ENCODE data around the gene ZNF331.
"Not testable (repeated sequence)": the region's sequence is repeated elsewhere in the genome, so short reads cannot be mapped to it uniquely, and the experiment has no call there.

The ZNF331 gene

DNA sequence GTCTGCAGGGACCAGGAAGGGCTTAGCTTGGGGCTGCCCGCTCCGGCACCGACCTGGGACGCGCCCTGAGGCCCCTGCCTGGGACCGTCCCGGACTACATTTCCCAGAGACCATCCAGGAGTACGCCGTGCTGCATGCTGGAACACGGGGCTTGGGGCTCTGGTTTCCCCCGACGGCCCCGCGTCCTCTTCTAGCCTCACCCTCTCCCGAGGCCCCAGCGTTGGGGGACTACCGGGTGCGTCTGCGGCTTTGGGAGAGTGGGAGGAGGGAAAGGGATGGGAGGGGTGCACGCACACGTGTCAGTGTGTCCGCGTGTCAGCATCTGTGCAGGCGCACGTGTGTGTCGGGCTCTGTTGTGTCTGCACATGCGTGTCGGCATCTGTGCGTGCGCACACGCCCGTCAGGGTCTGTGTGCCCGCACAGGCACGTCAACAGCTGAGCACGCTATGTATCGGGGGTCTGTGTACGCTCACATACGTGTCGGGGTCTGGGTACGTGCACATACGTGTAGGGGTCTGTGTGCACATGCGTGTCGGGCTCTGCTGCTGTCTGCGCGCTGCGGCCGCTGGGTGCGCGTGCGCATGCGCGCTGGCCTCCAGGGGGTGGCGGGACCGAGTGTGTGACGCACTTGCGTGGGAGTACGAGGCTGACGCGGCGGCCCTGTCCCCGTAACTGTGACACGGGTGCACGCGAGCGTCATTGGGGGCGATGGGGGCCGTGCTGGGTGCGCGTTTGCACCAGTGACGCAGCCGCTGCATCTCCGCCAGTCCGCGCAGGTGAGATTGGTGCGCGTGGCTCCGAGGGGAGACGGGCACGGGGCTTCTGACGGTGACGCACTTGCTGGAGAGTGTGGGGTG lies at the start of gene ZNF331:
ZNF331 (plus strand) TSS at position 625 of the 857 bp plus-strand sequence. CDS start 31,232 bp downstream, outside the sequence.
- peak; percentile 82 for DNase-seq

DNA sequence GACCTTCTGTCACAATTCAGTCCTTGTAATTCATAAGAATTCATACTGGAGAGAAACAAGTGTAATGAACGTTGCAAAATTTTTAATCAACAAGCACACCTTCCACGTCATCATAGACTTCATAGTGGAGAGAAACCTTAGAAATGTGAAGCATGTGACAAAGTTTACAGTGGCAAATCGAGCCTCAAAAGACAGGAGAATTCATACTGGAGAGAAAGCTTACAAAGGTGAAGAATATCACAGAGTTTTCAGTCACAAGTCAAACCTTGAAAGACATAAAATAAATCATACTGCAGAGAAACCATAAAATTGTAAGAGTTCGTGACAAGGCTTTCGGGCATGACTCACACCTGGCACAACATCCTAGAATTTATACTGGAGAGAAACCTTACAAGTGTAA lies 45.8 kb upstream of the ZNF331 start:
- no peak for DNase-seq

DNA sequence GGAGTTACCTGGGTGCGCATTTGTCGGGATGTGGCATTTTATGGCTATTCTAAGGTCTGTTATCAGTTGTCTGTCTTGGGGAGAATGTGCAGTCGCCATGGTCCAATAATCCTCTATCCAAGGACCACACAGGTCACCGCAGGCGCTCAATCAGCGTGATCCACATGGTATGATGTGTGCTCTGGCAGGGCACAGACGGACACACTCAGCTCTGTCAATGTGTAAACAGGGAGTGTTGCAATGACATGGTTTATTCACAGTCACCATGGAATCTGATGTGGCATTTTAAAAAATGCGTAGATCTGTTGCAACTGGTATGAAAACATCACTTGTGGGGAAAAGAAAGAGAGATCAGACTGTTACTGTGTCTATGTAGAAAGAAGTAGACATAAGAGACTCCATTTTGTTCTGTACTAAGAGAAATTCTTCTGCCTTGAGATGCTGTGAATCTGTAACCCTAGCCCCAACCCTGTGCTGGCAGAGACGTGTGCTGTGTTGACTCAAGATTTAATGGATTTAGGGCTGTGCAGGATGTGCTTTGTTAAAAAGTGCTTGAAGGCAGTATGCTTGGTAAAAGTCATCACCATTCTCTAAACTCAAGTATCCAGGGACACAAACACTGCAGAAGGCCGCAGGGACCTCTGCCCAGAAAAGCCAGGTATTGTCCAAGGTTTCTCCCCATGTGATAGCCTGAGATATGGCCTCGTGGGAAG lies 40.5 kb upstream of the ZNF331 start:
- DNase-seq: not testable (repeated sequence)

DNA sequence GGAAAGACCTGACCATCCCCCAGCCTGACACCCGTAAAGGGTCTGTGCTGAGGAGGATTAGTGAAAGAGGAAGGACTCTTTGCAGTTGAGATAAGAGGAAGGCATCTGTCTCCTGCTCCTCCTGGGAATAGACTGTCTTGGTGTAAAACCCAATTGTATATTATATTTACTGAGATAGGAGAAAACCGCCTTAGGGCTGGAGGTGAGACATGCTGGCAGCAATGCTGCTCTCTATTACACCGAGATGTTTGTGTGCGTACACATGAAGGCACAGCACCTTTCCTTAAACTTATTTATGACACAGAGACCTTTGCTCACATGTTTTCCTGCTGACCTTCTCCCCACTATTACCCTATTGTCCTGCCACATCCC lies 39.9 kb upstream of the ZNF331 start:
- DNase-seq: not testable (repeated sequence)

DNA sequence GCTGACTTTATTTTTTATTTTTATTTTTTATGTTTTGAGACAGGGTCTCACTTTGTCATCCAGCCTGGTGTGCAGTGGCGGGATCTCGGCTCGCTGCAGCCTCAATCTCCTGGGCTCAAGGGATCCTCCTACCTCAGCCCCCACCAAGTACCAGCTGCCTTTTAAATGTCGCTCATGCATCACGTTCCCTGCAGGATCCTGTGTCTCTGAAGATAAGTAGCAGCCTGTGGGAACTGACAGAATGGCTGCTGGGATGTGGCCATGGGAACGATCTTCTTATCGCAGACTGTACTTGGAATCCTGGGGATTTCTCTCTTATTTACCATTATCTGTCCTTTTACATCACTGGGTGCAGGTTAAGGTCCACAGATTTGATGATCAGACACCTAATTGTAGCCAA lies 34.8 kb upstream of the ZNF331 start:
- DNase-seq: not testable (repeated sequence)

DNA sequence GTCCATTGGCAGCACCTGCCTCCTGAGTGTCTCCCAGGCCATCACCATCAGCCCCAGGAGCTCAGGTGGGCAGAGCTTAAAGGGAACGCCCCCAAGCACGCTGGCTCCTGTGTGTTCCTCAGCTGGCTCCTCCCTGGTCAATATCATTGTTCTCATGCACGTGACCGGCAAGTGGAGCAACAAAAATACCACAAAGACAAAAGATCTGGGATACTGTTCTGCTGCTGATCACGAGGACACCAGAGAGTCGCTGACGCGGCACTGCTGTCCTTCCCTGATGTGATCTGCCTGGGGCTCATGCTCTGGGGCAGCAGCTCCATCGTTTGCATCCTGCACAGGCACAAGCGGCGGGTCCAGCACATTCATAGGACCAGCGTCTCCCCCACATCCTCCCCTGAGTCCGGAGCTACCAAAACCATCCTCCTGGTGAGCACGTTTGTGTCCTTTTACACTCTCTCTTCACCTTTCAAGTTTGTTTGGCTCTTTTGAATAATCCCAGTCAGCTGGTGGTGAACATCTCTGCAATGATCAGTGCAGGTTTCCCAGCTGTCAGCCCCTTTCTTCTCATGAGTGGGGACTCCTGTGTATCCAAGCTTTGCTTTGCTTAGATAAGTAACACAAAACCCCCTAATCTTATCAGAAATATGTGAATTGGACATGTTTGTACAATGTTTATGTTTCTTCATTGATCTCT lies 34.1 kb upstream of the ZNF331 start:
- not testable (repeated sequence) for DNase-seq

DNA sequence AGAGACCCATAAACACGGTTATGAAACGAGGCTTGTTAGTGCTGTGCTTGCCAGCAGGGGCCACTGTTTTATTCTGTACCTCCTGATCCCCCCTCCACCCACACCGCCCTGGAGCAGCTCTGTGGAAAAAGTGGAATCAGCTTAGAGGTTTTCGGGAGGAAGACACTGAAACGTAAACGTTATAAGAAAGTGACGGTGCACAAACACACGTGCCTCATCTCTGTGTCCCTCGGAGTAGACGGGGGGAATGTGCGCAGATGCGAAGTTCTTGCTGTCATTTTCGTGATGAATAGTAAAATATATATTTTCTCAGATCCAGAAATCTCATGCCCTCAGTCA lies 33.6 kb upstream of the ZNF331 start:
- not testable (repeated sequence) for DNase-seq

DNA sequence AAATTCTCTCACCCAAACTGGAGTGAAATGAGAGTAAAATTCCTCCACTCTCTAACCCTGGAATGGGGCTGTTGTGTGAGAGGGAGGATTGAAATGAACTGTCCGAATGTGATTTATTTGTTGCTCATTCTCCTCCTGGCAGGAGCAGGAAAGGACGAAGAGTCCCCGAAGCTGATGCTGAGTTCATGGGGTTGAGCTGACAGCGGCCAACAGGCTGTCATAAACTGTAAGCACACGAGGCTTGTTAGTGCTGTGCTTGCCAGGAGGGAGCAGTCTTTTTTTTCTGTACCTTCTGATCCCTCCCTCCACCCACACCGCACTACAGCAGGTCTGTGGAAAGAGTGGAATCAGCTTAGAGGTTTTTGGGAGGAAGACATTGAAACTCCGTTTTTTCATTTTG lies 33.1 kb upstream of the ZNF331 start:
- no peak for DNase-seq

DNA sequence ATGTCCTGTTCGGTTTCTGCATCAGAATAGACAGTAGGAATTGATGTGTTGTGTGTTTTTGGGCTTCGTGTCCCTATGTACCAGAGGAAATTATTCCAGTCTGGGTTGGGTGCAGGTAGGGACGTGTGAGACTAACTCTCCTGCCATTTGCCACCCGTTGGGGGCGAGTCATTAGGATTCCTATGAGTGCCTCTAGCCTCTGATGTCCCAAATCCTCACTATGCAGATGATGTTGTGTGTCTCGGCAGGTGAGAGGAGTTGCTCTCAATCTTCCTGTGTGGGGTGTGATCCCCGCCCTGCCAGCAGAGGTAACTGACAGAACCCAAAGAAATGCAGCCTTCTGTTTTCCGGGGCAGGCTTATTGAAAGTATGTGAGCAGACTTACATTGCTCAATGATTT lies 31.2 kb upstream of the ZNF331 start:
- no peak for DNase-seq

DNA sequence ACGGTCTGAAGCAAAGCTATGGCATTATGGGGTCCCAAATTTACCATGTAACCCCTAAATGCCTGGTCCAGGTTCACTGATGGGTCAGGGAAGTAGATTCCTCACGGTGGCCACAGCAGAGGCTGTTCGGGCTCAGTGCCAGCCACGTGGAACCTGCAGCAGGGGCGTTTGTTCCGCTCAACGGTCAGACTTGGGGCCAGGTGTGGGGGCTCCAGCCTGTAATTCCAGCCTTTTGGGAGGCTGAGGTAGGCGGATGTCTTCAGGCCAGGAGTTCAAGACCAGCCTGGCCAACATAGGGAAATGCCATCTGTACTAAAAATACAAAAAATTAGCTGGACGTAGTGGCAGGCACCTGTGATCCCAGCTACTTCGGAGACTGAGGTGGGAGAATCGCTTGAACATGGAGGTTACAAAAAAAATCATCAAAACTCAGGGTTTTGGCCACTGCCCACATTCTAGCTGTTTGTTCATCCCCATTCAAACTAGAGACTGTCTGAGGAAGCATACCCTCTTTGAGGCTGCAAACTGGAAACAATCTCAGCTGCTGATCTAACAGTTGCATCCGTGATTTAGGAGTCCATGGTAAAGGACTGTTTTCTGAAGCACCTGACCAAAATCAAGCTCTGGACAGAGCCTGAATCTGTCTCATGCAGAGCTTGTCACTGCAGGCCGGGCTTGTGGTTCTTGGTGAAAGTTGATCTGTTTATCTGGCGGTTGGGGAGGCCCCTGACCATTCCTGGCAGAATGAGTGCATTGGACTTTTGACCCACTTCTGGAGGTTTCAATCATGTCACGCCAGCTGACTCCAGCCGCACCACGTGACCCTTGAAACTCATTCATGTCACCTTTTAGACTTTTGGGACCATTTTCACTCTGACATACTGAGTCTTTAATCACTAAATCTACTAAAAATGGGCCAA lies 30.2 kb upstream of the ZNF331 start:
- no peak for DNase-seq

DNA sequence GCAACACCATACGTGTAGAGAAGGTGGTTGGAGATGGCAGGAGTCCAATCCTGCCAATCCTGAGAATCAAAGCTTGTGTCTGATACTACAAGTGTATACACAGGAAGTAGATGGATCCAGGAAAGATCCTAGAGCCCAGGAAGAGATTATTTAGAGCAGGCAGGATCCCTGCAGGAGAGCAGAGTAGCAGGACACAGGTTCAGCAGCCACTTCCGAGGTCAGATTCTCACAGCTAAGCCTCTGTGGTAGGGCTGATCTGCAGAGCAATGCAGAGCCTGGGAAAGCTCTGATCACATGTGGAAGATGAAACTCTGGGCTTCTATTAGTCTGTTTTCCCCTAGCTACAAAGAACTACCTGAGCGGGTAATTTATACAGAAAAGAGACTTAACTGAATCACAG lies 28.5 kb upstream of the ZNF331 start:
- DNase-seq: no peak

DNA sequence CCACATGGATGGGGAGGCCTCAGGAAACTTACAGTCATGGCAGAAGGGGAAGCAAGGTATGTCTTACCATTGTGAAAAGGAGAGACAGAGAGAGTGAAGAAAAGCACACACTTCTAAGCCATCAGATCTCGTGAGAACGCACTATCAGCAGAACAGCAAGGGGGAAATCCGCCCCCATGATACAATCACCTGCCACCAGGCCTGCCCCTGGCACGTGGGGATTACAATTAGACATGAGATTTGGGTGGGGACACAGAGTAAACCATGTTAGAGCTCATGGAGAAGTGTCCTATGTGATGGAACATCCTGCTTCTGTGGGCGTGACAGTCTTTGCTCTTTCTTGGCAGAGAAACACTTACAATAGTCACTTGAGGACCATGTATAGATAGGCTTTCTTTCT lies 28.1 kb upstream of the ZNF331 start:
- no peak for DNase-seq

DNA sequence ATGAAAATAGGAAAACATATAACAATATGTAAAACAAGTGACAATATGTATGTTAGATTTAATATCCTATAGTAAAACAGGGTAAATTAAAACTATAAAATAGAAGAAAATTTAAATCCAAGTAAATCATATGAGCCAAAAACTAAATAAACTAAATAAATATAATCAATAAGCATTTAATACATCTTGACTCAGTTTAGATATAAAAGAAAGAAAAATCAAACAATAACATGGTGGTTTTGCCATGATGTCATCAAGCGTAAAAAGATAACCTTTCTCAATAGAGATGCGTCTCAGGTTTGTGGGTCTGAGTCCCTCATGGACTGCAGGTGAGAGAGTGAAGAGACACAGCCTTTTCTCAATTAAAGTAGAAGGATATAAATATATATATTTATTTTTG lies 26.6 kb upstream of the ZNF331 start:
- no peak for DNase-seq

DNA sequence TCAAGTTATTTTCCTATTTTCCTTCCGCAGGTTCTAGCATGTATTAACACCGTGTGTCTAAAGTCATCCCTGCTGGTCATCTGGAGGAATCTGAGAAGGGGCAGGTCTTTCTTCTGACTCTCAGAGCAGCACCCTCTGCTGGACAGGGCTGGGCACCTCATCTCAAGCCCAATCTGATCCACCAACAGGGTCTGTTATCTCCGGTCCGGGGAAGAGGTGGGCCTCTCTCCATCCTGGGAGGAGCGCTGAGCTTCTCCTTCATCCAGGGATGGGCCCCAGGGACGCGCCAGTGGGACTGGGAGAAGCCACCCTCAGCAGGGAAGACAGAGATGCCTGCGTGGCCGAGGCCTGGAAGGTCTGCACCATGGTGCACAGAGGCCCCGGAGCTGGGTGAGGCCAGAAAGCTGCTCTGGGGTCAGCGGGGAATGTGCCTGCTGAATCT lies 26.0 kb upstream of the ZNF331 start:
- DNase-seq: peak; percentile 34

DNA sequence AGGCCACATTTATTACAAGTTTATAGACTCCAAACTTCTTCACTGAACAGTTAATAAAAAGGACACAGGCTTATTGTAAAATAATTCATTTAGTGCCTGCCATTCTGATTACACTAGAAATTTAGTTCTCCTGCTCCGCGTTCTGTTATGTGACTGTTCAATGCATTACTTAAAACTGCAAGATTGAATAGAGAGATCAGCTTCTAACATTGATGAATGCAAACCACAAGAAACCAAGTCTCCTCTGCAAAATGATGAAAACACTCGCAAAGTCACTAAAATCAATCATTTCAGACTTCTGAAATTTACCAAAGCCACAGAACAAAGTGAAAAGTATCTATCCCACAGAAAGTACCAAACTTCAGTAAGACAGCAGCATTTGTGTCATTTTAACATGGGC lies 22.9 kb upstream of the ZNF331 start:
- DNase-seq: not testable (repeated sequence)

DNA sequence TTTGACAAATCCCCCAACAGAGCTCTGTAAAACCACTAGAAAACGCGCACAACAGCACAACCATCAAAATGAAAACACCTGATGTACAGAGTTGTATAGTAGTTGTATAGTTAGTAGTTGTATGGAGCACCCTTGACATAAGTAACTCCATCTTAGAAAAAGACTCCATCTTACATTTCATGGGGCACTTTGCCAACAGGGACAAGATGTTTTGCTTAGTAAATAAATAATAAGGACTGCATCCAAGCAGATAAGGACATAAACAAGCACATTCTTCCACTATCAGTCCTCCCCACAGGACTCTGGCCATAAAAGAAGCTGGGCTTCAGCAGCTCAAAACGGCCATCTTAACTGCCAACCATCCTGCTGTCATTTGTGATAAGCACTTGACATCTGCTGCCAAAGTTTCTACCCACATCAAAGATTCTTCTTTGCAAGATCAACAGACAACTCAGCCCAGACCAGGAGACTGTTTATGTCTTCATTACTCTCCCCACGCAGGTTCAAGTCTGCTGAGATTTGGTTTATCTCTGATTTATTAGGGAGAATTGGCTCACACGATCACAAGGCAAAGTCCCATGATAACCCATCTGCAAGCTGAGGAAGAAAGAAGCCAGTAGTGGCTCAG lies 20.7 kb upstream of the ZNF331 start:
- DNase-seq: no peak

DNA sequence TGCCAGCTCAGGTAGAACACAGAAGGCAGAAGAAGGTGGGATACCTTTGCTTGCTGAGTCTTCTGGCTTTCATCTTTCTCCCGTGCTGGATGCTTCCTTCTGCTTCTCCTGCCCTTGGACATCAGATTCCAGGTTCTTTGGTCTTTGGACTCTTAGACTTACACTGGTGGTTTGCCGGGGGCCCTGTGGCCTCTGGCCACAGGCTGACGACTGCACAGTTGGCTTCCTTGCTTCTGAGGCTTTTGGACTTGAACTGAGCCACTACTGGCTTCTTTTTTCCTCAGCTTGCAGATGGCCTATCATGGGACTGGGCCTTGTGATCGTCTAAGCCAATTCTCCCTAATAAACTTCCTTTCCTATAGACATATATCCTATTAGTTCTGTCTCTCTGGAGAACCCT lies 19.8 kb upstream of the ZNF331 start:
- DNase-seq: no peak

DNA sequence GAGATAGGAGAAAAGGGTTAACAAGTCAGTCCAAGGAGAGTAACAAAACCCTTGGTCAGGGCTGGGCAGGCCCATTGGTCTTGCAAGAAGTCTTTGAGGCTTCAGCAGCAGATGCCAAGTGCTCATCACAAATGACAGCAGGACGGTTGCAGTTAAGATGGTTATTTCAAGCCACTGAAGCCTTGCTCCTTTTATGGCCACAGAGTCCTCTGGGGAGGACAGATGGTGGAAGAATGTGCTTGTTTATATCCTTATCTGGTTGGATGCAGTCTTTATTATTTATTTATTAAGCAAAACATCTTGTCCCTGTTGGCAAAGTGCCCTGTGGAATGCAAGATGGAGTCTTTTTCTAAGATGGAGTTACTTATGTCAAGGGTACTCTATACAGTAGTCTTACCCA lies 19.2 kb upstream of the ZNF331 start:
- DNase-seq: no peak

DNA sequence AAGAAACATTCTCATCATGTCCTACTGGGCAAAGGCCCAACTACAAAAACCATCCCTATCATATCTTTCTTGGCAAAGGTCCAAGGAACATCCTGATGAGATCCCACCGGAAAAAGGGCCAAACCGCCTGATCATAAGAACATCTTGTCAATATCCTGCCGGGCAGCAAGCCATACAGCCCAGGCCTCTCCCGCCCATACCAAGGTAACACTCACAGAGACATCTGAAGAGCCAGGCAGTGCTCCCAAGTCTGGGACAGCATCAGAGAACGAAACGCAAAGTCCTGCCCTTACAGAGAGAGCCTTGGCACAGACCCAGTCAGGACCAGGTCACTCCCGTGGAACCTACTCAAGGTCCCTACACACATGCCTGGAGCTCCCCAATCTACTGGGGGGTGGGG lies 18.5 kb upstream of the ZNF331 start:
- DNase-seq: no peak

DNA sequence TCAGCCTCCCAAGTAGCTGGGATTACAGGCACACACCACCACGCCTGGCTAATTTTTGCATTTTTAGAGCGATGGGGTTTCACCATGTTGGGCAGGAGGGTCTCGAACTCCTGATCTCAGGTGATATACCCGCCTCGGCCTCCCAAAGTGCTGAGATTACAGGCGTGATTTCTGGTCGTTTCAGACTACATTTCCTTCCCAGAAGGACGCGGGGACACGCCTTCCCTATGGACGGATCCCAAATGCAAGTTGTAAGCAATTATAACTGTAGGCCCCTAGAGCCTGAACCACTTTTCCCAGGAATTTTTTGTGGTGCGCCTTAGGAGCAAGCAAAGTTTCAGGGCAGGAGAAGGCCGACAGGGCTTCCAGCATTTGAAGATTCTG lies 17.8 kb upstream of the ZNF331 start:
- no peak for DNase-seq

DNA sequence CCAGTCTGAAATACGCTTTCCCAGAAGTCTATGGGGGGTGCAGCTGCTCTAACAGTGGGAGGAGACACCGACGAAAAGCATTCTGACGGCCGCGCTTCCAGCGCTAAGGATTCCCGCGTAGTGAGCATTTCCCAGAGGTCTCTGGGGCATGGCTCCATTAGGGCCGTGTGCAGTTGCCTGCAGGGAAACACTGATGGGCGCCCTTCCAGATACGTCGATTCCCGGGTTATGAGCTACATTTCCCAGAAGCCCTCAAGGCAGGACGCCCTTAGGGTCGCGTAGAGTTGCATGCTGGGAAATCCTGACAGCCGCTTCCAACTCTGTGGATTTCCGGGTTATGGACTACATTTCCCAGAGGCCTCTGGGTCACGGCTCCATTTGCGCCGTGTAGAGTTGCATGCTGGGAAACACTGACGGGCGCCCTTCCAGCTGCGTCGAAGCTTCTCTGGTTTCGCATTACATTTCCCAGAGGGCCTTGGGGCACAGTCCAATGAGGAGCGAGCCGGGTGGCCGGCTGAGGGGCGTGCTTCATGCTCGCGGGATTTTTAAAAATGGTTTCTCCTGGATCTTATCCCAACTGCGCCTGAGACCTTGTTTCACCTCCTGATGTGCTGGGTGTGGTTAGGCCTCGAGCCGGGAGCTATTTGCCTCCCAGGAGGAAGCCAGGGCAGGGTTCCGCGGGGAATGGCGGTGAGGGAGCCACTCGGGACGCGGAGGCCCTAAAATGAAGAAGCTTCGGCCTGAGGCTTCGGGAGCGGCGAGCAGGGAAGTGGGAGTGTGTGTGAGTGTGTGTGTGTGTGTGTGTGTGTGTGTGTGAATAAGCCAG lies 17.2 kb upstream of the ZNF331 start:
- peak; percentile 75 for DNase-seq

Measured in stimulated activated CD4-positive, alpha-beta T cell treated with anti-CD3 and anti-CD28 coated beads, Interleukin-12 subunit alpha, Interleukin-12 subunit beta, amount 100 ng/mL, for 4 hours (primary cell).